Mesothelial cell of epicardium (in vitro differentiated cells): Measurements from ENCODE around the gene FBXO11. TPM values are rescaled to one million over a fixed set of nuclear protein-coding genes. Genes with fewer than 3 reads are reported as not detected.
A peak's percentile ranks its signal among the peaks of the same experiment; 100 is the strongest.

Experiments used
- DNase-seq, 2 experiments: peaks; one replicate each; pipeline ENCODE4 v3.0.0; 2021; ENCODE audit warnings: low spot score in 2 of 2; ENCODE audit not compliant: unreplicated experiment in 2 of 2
- H3K27ac Mint-ChIP-seq: 2 replicates; pipeline ENCODE4 v1.8.0; 2021; ENCODE audit warnings: mixed read lengths
- H3K27me3 Mint-ChIP-seq: 2 replicates; pipeline ENCODE4 v1.8.0; 2021; ENCODE audit warnings: low read depth, mixed read lengths
- H3K36me3 Mint-ChIP-seq: 2 replicates; pipeline ENCODE4 v1.8.0; 2021; ENCODE audit warnings: mixed read lengths
- H3K4me1 Mint-ChIP-seq: 2 replicates; pipeline ENCODE4 v1.8.0; 2021; ENCODE audit warnings: mixed read lengths
- H3K4me3 Mint-ChIP-seq: 2 replicates; pipeline ENCODE4 v1.8.0; 2021; ENCODE audit warnings: mild to moderate bottlenecking, moderate library complexity, mixed read lengths
- H3K9me3 Mint-ChIP-seq: 2 replicates; pipeline ENCODE4 v1.8.0; 2021; ENCODE audit warnings: mixed read lengths
- total RNA-seq: library from RNA; stranded (reverse); gene quantifications from 3 replicates; pipeline ENCODE4 v1.2.1, GENCODE V29; 2021
- TF ChIP-seq, protein P1 (sequence below): fragments of 200-600 bp; sonication (generic); IDR thresholded peaks from one replicate; pipeline ENCODE4 v1.5.0; 2021; ENCODE audit warnings: antibody characterized with exemption; ENCODE audit not compliant: unreplicated experiment

Gene FBXO11
- total RNA-seq, 1 donor from 2014 or later = 102 TPM

DNA sequence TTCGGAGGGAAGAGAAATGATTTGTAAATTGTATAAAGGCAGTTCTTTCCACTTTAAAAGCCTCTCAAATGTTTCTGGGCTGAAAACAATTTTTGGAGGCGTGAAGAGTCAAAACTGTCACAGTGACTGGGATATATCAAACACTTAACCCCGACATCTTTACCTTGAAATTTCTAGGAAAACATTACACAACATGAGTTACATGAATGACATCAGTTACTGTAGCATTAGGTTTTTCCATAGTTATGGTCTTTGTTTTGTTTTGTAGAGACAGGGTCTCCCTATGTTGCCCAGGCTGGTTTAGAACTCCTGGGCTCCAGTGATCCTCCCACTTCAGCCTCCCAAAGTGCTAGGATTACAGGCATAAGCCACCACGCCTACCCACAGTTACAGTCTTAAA, 97.7 kb downstream of the FBXO11 start:
- Mint-ChIP-seq H3K4me3 (no peak overlapping the region), H3K27ac (peak overlapping the region; percentile 14), H3K4me1 (peaks cover 2% of the 10 kb centered on the region), H3K27me3 (no peaks in the 10 kb centered on the region), H3K36me3 (peaks cover 45% of the 10 kb centered on the region), H3K9me3 (peaks cover under 1% of the 10 kb centered on the region)
- DNase-seq = no peak
- TF ChIP-seq, protein P1, sequence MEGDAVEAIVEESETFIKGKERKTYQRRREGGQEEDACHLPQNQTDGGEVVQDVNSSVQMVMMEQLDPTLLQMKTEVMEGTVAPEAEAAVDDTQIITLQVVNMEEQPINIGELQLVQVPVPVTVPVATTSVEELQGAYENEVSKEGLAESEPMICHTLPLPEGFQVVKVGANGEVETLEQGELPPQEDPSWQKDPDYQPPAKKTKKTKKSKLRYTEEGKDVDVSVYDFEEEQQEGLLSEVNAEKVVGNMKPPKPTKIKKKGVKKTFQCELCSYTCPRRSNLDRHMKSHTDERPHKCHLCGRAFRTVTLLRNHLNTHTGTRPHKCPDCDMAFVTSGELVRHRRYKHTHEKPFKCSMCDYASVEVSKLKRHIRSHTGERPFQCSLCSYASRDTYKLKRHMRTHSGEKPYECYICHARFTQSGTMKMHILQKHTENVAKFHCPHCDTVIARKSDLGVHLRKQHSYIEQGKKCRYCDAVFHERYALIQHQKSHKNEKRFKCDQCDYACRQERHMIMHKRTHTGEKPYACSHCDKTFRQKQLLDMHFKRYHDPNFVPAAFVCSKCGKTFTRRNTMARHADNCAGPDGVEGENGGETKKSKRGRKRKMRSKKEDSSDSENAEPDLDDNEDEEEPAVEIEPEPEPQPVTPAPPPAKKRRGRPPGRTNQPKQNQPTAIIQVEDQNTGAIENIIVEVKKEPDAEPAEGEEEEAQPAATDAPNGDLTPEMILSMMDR = no peak

DNA sequence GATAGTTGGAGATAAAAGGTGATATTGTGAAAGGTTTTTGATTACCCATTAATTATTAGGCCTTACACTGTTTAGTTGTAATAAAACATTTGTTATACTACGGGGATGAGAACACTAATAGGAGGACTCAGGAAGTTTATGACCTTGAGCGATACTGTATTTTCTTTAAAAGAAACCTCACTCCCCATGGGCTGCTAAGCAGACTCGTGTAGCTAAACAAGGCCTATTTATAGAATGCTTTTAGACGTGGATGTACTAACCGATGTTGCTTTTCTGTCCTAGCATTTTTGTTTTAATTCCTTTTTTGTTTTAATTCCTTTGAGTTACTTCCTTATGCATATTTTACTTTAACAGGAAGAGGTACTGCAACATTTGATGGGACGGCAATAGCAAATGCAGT, 100.4 kb downstream of the FBXO11 start:
- Mint-ChIP-seq H3K27ac (peak overlapping the region; percentile 39), H3K4me3 (no peak overlapping the region), H3K36me3 (peaks cover 52% of the 10 kb centered on the region), H3K4me1 (peaks cover 2% of the 10 kb centered on the region), H3K9me3 (peaks cover 8% of the 10 kb centered on the region), H3K27me3 (no peaks in the 10 kb centered on the region)
- TF ChIP-seq, protein P1 = no peak
- DNase-seq = no peak

DNA sequence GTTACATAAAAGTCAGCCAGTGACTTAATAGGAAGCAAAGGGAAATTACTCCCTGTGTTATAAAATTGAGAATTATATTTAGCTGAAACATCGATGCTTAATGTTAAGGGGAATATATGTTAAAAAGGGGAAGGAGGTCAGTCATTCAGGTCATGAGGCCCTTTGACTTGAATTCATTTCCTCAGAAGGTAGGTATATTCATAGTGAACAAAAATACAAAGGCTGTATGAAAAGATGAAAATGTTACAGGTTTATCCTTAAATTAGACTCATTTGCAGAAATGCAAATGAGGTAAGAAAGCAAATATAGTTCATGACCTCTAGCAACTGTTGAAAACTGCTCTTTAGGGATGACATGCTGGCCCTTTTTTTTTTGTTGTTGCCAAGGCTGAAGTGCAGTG, 102.5 kb downstream of the FBXO11 start:
- Mint-ChIP-seq H3K36me3 (peaks cover 73% of the 10 kb centered on the region), H3K9me3 (peaks cover 8% of the 10 kb centered on the region), H3K27me3 (no peaks in the 10 kb centered on the region), H3K4me1 (peaks cover 2% of the 10 kb centered on the region), H3K27ac (no peak overlapping the region), H3K4me3 (no peak overlapping the region)
- no peak for DNase-seq
- TF ChIP-seq, protein P1 = no peak

DNA sequence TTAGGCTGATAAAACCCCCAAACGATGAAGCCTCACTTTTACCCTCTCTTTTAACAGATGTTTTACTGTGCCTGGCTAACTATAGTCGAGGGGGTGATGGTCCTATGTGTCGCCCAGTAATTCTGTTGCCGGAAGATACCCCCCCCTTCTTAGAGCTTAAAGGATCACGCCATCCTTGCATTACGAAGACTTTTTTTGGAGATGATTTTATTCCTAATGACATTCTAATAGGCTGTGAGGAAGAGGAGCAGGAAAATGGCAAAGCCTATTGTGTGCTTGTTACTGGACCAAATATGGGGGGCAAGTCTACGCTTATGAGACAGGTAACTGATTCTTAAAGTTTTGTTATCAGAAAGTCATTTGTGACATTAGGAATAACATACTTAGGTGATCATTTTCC, 102.9 kb downstream of the FBXO11 start:
- Mint-ChIP-seq H3K36me3 (peaks cover 76% of the 10 kb centered on the region), H3K4me3 (no peak overlapping the region), H3K4me1 (peaks cover 2% of the 10 kb centered on the region), H3K27me3 (no peaks in the 10 kb centered on the region), H3K27ac (no peak overlapping the region), H3K9me3 (peaks cover 8% of the 10 kb centered on the region)
- TF ChIP-seq, protein P1 = no peak
- no peak for DNase-seq

- Mint-ChIP-seq H3K4me1 (no peaks in the 10 kb centered on the region), H3K4me3 (no peak overlapping the region), H3K9me3 (peaks cover 8% of the 10 kb centered on the region), H3K27ac (no peak overlapping the region), H3K27me3 (no peaks in the 10 kb centered on the region), H3K36me3 (peaks cover 76% of the 10 kb centered on the region)
- TF ChIP-seq, protein P1 = no peak
- DNase-seq = no peak
Observed at GRCh38 chr2:47801118-47801517, 105.2 kb downstream of the FBXO11 start.

DNA sequence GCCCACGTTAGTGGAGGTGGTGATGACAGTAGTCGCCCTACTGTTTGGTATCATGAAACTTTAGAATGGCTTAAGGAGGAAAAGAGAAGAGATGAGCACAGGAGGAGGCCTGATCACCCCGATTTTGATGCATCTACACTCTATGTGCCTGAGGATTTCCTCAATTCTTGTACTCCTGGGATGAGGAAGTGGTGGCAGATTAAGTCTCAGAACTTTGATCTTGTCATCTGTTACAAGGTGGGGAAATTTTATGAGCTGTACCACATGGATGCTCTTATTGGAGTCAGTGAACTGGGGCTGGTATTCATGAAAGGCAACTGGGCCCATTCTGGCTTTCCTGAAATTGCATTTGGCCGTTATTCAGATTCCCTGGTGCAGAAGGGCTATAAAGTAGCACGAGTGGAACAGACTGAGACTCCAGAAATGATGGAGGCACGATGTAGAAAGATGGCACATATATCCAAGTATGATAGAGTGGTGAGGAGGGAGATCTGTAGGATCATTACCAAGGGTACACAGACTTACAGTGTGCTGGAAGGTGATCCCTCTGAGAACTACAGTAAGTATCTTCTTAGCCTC, 107.2 kb downstream of the FBXO11 start:
- Mint-ChIP-seq H3K9me3 (peaks cover 8% of the 10 kb centered on the region), H3K4me3 (no peak overlapping the region), H3K4me1 (no peaks in the 10 kb centered on the region), H3K27me3 (no peaks in the 10 kb centered on the region), H3K36me3 (peaks cover 77% of the 10 kb centered on the region), H3K27ac (no peak overlapping the region)
- TF ChIP-seq, protein P1 = no peak
- no peak for DNase-seq
